GM18861 (cell line): ENCODE results near the gene NRP1.

Experiments
- ATAC-seq: cut with Tn5 transposase; IDR thresholded peaks from one replicate; pipeline ENCODE4 v1.9.1; 2021; ENCODE audit not compliant: unreplicated experiment

NRP1 gene

GRCh38 chr10:33293531-33294170 is 40.8 kb downstream of the NRP1 start:
- no peak for ATAC-seq

- ATAC-seq, result no peak
Measured at GRCh38 chr10:33293076-33293475, 41.4 kb downstream of the NRP1 start.

DNA sequence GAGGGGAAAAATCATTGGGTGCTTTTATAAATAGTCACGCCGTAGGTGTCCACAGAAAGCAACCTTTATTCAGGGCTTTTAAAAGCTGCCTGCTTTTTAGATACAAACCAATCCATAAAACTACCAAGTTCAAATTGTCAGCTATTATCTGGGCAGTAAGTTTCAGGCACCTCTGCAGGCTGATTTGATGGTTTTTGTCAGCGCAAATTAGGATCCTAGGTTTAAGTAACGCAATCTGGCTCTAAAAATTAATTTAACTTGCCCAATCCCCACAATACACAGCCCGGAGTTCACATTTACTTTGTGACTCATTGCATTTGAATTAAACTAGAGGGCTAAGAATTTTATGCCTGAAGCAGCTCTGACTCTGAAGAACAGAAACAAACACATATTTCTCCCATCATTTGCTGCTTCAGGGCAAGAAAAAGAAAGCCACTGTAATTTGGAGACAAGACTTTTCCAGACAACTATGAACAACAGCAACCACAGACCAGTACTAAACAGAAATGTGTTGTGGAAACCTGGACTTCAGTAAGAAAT is 43.3 kb downstream of the NRP1 start:
- ATAC-seq, result no peak

GRCh38 chr10:33290321-33291052 is 44.0 kb downstream of the NRP1 start:
- no peak for ATAC-seq

DNA sequence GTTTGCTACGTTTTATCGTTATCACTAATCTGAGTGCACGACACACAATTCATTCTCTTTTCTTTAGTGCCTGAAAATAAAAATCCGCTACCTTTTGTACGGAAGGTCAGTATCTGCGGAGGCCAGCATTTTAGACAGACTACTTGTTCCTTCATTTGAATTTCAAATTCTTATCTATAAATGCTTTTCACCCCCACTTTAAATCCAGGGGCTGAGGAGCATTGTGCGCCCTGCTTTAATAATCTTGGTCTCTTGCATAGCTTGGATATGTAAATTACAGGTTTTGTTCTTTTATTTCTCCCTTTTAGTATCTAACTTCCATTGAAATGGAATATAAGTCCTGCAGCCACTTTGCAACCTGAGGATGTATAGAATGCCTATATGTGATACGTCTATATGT is 44.7 kb downstream of the NRP1 start:
- no peak for ATAC-seq

DNA sequence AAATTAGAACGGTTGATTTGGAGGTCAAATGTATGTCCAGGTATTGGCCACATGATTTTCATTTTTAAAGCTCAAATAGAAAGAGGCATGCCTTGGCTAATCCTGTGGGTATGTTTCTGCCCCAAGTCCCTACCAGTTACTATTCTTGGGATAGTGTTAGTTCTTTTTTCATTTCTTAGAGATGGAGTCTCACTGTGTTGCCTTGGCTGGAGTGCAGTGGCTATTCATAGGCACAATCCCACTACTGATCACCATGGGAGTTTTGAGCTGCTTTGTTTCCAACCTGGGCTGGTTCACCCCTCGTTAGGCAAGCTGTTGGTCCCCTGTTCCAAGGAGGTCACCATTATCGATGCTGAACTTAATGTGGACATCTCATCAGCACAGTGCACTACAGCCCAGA is 46.3 kb downstream of the NRP1 start:
- ATAC-seq, result no peak

DNA sequence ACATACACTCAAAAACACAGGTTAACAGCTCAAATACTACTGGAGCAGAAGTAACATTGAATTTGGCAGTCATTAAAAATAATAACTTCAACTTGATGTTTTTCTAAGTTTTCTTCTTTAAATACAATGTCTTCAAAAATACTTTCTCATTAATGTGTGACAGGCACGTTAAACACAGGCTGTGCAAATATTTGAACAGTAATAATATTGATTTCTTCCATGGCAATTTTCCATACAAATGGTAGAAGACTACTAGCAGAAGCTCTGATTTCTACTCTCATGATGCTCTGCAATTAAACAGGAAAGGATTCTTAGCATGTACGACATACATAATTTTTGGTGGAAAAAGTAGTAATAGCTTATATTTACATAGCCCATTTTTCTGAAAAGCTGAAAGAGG is 47.4 kb downstream of the NRP1 start:
- no peak for ATAC-seq

DNA sequence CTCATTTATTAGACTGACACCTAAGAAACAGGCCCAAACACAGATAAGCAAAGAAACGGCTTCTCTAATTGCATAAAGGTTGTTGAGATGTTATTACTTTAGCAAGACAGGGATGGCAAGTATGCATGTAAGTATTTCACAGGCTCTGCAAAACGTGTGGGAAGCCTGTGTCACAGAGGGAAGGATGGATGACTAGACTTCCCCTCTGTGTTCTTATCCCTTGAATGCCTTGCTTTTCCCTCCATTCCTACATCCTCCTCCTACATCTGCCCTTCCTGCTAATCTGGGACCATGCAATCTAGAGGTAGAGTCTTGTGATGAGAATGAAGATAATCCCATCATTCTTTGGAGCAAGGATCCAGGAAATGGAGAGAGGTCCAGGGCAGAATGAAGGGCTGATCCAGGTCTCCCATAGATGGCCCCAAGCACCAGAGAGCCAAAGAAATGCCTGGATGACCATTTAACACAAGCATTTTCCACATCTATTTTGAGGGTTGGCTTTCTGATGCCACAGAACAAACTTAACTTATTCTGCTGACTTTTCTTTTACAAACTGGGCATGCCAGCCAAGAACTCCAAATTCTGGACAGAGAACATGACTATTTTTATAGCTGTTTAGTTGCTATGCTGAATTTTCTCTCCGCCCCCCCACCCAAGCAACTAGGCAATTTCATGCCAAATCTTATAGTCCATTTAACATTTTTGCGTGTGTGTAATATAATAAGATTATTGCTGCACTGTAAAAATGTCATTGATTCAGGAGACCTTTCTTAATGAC is 48.1 kb downstream of the NRP1 start:
- ATAC-seq, result no peak

GRCh38 chr10:33284945-33285344 is 49.5 kb downstream of the NRP1 start:
- ATAC-seq, result no peak

- no peak for ATAC-seq
Measured at GRCh38 chr10:33279811-33280602, 54.5 kb downstream of the NRP1 start.

- ATAC-seq, result no peak
Measured at GRCh38 chr10:33279276-33279675, 55.2 kb downstream of the NRP1 start.

GRCh38 chr10:33278198-33278597 is 56.3 kb downstream of the NRP1 start:
- no peak for ATAC-seq

GRCh38 chr10:33277135-33277536 is 57.3 kb downstream of the NRP1 start:
- ATAC-seq, result no peak

GRCh38 chr10:33276282-33276923 is 58.1 kb downstream of the NRP1 start:
- no peak for ATAC-seq

- no peak for ATAC-seq
Measured at GRCh38 chr10:33274096-33274785, 60.2 kb downstream of the NRP1 start.

DNA sequence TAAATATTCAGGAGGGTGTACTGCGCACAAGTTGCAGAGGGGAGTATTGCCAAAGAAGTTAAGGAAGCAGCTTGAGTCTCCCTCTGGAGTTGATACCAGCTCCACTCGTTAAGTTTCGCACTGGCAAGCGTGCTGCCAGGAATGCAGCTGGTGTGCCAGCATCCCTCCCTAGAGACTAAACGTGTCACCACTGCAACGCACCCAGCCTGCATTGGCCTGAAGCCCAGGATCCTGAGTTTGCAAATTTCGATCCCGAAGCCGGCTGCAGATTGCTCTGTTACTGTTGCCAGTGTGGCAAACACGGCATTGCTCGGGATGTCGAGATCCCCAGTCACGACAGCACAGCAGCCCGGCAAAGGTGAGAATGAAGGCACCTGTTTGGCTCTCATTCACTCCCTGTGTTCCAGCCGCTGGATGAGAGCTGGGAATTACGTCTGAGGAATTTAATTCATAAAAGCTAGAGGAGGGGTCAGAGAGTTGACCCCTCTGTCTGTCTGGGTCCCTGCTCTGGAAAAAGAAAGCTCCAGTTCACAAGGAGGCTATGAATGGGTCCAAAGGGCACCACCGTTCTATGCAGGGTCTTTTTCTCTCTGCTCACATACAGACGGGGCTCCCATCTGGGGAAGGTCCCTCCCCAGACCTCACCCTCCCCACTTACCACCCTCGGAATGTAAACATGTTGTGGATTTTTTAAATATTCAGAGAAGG is 61.0 kb downstream of the NRP1 start:
- no peak for ATAC-seq

DNA sequence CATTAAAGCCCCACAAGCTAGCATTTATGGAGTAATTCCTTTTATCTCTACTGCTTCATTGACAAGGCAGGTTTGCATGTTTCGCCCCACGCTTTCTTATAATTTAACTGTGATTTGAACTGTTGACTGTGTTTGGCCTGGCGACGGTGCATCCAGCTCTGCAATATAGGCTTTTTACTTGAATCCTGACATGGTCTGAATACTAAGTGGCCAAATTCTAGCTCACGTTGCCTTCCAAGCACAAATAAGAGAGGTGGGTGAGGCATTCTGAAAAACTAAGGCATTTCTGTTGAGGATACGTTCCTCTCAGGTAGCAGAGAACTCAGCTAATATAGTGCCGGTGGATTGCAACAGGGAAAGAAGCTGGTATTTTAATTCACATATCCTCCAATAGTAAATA is 61.8 kb downstream of the NRP1 start:
- ATAC-seq, result no peak

DNA sequence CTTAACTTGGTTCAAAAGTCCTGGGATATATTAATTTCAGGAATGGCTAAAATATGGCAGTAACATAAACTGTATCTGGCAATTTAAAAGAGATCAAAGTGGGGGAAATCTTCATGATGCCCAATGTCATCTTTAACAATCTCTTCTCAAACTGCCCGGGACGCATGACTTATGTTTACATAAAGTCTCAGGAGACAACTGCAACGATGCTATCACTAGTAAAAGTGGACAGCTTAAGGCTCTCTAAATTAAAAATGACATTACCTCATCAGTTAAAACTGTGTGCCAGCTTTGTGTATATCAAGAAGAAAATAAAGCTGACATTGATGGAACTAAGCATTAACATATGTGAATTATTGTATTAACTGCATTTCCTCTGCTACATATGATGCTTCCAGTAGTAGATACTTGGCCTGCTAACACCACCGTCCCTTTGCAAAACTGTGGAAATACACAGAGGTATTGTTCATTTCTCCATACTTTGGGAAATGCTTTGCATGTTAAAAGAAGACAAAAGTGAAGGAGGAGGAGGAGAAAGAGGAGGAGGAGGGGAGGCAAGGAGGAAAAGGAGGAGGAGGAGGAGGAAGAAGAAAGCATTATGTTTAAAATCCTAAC is 62.4 kb downstream of the NRP1 start:
- no peak for ATAC-seq

GRCh38 chr10:33270971-33271370 is 63.5 kb downstream of the NRP1 start:
- ATAC-seq, result no peak
